Epidermal melanocyte (primary cell): ENCODE data around the gene KIN.
"Not testable (repeated sequence)": the region's sequence is repeated elsewhere in the genome, so short reads cannot be mapped to it uniquely, and the experiment has no call there.

Experiments
- DNase-seq: peaks from one replicate; pipeline ENCODE4 v3.0.0; 2011; ENCODE audit warnings: low spot score; ENCODE audit not compliant: insufficient read length

The KIN gene

DNA sequence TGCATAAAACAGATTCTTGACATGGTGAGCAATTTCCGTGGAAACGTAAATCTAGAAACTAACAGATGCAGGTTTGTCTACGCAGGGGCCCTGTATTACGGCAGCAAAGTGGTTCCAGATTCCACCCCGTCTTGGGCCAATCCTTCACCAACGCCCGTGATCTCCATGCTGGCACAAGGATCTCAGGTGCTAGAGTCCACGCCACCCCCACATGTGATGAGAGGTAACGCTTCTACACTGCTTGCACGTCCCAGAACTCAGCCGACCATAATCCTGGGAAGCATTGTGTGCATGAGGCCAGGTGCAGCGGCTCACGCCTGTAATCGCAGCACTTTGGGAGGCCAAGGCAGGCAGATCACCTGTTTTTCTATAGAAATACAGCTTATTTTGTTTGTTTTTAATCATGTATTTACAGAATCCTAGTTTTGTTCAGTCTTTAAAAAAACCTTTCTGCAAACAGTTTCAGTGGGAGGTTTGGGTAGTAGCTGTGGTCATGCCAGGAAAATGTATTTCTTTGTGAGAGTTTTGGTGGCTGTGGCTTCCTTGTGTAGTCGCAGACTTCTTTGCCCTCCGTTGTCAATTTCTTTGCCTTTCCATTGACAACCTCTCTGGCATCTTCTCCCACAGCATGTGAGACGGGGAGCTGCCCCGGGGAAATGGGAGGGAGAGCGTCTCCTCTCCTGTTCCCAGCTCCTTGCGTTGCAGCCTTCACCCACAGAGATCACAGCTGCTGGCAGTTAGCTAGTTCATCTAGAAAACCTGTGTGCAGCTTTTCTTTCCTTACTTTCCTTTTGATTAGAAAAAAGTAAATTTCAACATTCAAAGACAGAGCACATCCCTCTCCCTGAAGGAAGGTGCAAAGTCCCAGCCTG lies 49.0 kb downstream of the KIN start:
- no peak for DNase-seq

DNA sequence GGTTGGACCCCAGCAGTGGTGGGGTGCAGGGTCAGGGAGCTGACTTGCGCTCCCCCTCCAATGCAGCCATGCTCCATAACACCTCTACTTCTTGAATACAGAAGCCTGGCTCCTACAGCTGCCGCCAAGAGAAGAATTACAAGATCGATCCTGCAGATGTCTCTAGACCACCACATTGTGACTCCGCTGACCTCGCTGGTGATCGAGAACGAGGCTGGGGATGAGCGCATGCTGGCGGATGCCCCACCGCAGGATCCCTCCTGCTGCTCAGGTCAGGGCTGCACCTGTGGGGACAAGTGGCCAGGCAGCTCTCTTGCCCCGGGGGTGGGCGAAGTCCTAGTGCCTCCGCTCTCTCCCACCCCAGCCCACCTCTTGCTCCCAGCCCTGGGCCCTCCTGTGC lies 53.0 kb downstream of the KIN start:
- no peak for DNase-seq

DNA sequence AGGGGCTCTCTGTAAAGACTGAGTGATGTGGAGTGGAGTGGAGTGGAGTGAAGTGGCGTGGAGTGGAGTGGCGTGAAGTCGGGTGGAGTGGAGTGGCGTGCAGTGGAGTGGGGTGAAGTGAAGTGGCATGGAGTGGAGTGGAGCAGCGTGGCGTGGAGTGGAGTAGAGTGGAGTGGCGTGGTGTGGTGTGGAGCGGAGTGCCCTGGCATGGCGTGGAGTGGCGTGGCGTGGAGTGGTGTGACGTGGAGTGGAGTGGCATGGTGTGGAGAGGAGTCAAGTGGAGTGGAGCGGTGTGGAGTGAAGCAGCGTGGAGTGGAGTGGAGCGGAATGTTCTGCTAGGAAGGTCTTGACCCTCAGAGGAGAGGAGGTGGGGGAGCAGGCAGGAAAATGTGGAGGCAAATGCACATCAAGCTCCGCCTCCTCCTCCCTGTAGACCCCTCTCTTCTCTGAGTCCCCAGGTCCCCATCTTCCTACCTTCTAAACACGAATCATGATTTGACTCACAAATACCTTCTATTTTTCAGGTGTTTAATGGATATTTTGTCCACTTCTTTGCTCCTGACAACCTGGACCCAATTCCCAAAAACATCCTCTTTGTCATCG lies 64.8 kb downstream of the KIN start:
- DNase-seq: no peak

DNA sequence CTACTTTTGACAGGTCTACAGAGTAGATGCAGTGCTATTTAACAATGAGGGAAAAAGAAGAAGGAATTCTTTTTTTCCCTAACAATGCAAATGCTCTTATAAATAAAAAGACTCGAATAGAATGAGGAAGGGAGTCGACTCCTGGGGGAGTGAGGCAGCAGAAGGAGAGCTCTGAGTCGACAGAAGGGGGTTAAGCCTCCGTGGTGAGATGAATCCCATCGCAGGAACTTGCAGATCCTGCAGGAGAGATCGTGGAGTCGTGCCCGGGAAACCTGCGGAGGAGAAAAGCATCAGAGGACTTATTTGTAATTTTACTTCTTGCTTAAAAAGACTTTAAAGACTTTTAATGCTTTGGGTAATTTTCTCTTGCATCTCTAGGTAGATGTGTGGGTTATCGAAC lies 67.3 kb downstream of the KIN start:
- no peak for DNase-seq

DNA sequence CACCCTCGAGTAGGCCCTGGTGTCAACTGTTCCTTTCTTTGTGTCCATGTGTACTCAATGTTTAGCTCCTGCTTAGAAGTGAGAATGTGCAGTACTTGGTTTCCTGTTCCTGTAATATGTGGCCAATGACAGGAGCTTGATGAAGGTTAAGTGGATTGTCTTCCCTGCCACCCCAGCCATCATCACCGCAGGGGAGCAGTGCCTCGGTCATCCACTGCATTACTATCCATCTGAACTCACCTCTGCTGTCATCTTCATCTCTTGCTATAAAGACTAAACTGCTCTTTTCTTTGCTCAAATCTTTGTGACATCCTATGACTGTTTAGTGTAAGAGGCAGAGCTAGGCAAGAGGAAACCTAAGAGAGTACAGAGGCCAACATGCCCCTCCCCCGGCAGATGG lies 69.1 kb downstream of the KIN start:
- DNase-seq: no peak

DNA sequence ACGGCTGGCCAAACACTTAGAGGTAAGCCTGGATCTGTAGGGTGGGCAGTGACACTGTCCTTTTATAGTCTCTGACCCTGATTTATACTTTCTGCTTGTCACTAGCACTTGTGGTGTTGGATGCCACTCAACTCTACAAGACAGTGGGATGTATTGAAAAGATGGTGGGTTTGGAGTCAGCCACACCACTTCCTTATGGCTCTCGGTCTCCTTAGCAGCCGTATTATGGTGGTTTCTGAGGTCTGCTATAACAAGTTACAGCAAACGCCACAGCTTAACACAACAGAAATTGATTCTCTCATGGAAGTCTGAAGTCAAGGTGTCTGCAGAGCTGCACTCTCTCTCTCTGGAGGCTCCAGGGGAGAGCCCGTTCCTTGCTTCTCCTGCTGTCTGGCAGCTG lies 70.0 kb downstream of the KIN start:
- no peak for DNase-seq

DNA sequence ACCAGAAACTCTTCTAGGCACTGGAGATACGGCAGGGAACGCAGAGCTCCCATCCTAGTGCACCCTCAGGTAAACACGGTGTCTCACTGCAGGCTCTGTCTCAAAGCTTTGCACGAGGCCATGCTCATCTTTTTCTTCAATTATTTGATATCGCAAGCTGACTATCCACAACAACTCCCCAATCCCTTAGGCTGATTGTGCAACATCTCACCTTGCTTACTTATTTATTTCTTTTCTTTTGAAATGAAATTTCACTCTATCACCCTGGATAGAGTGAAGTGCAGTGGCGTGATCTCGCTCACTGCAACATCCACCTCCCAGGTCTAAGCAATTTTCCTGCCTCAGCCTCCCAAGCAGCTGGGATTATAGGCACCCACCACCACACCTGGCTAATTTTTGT lies 72.3 kb downstream of the KIN start:
- DNase-seq: no peak

DNA sequence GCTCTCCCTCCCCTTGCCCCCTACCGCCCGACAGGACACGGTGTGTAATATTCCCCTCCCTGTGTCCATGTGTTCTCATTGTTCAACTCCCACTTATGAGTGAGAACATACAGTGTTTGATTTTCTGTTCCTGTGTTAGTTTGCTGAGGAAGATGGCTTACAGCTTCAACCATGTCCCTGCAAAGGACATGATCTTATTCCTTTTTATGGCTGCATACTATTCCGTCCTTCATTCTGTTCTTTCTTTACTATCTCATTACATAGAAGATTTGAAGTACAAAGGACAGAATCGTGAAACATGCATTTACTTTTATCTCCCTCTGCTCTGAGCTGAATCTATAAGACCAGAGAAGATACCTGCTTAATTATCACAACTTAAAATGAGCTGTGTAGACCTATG lies 76.7 kb downstream of the KIN start:
- not testable (repeated sequence) for DNase-seq

DNA sequence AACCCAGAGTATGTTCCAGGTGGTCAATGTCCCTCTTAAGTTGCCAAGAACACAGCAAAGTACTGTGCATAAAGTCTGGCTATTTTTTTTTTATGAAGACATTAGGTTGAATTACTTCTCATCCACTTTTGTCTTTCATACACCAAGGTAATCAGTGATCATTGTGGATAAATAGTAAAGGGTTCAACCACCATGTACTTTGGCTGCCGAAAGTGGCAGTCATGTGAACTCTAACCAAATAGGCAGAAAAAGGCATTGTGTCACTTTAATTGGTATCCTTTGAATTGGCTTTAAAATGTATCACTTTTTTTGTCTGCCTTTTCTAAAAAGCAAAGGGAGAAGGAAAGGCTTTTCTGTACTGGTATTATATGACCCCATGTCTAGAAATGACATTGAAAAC lies 77.3 kb downstream of the KIN start:
- DNase-seq: no peak

DNA sequence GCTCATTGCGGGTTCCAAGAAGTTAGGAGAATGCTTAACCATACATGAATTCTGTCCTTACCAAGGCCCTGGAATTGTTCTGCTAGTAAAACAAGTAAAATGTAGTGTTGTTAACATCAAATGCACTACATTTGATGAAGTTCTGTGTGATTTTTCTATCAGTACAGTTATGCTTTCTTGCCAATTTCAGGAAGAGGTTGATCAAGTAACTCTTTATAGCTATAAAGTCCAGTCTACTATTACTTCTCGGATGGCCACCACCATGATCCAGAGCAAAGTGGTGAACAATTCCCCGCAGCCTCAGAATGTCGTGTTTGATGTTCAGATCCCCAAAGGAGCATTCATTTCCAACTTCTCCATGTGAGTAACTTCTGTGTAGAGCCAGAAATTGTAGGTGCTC lies 79.0 kb downstream of the KIN start:
- DNase-seq: no peak

DNA sequence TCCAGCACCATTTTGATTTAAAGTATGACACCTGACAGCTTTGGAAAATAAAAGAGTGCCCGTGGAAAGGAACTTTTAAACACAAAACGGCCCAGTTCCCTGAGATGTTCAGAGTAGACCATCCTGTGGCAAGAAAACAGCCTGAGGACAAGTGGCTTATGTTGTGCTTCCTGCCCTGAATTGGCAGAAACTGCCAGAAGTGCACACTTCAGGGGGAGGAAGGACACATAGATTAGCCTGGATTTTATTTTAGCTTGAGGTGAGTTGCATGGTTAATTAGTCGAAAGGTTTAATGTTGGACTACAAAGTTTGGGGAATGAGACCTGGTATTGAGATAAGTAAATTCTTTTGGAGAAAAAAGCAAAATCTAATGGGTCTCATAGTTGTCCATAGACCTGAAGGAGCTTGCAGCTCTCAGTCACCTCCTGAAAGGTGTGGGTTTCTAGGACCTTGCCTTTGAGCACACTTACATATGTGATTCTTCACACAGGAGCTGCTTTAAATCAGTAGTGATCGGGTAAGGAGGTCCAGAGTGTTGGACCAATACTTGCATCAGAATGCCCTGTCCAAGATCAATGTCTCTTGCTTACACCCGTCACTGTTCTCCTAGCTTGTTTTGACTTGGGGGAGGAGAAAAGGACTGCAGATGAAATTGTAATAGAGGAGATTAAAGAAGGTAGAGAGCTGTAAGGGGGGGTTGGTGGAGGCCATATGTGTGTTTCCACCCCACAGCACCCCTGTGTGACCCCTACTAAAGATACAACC lies 79.8 kb downstream of the KIN start:
- no peak for DNase-seq

DNA sequence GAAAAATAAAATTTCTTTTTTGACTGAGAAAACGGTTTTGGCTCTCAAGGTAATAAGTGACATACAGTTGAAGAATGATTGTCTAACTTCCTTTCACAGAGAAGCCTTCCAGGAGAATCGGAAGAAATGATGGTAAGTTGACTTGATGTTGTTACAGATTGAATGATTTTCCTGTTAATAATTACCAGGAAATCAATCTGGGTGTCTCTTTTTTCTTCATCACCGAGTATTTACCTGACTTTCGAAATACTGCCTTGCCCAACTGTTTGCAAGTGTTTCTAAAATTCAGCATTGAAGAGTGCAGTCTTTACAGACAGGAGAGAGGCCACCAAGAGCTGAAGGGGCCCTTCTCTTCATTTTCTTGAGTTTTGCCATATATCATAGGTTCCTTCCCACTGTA lies 80.7 kb downstream of the KIN start:
- DNase-seq: no peak

DNA sequence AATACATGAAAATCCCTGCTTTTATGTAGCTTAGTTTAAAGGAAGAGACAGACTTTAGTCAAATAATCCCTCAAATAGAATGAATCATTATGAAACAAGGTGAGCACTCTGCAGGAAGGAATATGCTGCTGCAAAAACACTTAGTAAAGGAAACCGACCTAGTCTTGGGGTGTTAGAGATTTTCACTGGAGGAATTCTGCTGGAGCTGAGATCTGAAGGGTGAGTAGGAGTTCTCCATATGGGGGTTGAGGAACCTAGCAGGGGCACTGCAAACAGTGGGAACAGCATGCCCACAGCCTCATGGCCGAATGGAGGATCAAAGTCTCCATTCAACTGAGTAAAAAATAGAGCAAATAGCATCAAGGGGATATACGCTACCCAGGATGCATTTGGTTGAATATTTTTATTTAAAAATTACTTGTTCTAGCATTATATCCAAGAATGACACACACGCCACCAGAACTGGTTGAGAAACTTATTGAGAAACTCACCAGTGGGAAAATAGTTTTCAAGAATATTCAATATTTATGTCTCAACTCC lies 81.2 kb downstream of the KIN start:
- no peak for DNase-seq

DNA sequence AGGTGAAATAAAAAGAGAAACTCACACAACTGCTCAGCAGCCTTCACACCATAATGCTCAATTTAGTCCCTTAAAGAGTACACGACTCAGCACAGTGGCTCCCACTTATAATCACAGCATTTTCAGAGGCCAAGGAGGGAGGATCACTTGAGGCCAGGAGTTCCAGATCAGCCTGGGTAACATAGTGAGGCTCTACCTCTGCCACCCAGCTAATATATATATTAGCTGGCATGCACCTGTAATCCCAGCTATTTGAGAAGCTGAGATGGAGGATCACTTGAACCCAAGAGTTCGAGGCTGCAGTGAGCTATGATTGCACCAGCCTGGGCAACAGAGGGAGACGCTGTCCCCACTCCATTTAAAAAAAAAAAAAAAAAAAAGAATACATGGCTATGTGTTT lies 82.5 kb downstream of the KIN start:
- no peak for DNase-seq

DNA sequence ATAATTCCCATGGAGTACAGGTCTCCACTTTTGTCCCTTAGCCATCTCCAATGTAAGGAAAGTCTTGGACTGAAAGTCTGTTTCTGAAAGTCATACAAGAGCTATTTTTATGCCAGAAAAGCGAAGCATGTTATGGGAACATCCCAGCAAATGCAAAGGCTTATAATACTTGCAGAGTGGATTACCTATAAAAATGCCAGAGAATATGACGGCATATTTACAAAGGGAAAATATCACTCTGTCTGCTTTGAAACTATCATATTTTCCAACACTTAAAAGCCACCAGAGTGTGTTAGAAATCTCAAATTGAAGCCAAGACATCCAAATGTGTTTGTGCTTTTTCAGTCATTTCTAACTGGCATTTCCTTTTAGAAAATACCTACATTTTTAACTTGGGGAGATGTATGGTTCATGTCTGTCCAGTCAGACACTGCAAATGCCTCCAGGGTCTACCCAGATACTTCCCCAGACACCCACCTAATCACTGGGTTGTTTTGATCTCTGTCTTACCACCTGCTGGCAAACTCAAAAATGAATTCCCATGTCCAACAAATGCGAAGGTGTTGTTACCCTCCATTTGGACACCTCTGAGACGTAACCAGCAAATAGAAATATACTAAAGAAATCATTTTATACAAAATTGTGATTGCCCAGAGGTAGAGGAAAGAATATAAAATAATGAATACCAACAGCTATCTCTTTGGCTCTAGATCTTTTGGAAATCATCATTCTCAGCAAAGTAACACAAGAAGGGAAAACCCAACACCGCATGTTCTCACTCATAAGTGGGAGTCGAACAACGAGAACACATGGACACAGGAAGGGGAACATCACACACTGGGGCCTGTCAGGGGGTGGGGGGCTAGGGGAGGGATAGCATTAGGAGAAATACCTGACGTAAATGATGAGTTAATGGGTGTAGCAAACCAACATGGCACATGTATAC lies 83.4 kb downstream of the KIN start:
- no peak for DNase-seq

DNA sequence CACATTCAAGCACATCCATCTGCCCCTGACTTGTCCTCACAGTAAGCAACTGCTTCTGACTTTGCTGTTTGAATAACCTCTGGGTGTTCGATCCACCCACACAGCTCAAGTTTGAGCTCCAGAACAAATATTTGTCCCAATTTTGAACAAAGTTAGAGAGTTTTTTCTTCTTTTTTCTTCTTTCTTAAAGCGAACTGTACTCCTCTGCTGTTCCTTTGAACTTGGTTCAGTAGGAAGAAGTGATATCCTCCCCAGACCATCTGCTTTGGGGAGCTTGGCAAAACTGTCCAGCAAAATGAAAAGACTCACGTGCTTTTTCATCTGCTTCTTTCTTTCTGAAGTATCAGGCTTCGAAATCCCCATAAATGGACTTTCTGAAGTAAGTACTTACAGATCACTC lies 84.7 kb downstream of the KIN start, which contains the start of gene ITIH2:
Gene ITIH2, plus strand, starts transcription at position 177 of the 400 bp plus-strand sequence. Its CDS starts 119 bp downstream, at position 296.
- DNase-seq: no peak

DNA sequence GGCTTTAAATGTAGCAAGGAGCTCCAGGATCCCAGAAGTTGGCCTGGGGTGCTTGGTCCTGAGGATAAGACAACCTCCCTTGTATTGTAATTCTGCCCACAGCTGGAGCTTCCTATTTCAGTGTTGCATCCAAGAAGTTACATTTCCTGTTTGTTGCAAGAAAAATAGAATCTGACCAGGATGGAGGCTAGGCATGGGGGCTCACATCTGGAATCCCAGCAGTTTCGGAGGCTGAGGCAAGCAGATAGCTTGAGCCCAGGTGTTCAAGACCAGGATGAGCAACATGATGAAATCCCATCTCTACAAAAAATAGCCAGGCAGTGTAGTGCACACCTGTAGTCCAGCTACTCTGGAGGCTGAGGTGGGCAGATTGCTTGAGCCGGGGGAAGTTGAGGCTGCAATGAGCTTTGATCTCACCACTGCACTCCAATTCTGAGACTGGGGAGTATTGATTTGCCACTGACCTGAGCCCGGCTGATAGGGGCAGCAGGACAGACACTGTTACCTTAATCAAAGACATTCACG lies 85.4 kb downstream of the KIN start:
- DNase-seq: no peak

DNA sequence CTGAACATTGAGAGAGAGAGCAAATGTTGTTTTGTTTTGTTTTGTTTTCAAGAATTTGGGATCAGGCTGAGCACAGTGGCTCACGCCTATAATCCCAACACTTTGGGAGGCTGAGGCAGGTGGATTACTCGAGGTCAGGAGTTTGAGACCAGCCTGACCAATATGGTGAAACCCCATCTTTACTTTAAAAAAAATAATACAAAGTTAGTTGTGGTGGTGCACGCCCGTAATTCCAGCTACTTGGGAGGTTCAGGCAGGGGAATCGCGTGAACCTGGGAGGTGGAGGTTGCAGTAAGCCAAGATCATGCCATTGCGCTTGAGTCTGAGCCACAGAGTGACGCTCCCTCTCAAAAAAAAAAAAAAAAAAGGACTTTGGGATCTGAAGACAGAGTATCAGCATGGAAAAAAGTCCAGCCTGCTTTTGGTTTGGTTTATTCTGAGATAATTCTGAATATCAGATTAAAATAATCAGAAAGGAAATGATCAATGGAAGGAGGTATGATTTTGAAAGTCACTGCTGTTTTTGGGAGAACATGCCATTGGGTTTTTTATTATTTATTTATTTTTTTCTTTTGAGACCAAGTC lies 86.5 kb downstream of the KIN start:
- DNase-seq: no peak
